WTC11 (cell line): ENCODE data around the gene TMEM121. TPM values are rescaled to one million over a fixed set of nuclear protein-coding genes. Genes with fewer than 3 reads are reported as not detected.

Source experiments
- ATAC-seq: fragments of 200-7000 bp; cut with Tn5 transposase; 2 replicates; pipeline ENCODE4 v1.10.0; 2021; ENCODE audit warnings: mild to moderate bottlenecking, moderate library complexity
- CTCF ChIA-PET: fragments of 300-600 bp; sonication (Branson Sonifier 250); formaldehyde crosslinking; loops from one replicate; lab custom pipeline; 2021; ENCODE audit warnings: antibody characterized with exemption; lab: Charles Lee
- POLR2A ChIA-PET: fragments of 350-600 bp; sonication (Branson Sonifier 250); formaldehyde crosslinking; loops from one replicate; lab custom pipeline; 2021; ENCODE audit warnings: antibody characterized with exemption; lab: Charles Lee
- DNase-seq: peaks from one replicate; pipeline ENCODE4 v3.0.0; 2021; ENCODE audit warnings: low spot score
- H3K27ac Mint-ChIP-seq: 2 replicates; pipeline ENCODE4 v1.8.0; 2021; ENCODE audit warnings: mixed read lengths
- H3K27me3 Mint-ChIP-seq: 2 replicates; pipeline ENCODE4 v1.8.0; 2021; ENCODE audit warnings: low read depth, mild to moderate bottlenecking, moderate library complexity, mixed read lengths
- H3K36me3 Mint-ChIP-seq: 2 replicates; pipeline ENCODE4 v1.8.0; 2021; ENCODE audit warnings: mixed read lengths
- H3K4me1 Mint-ChIP-seq: 2 replicates; pipeline ENCODE4 v1.8.0; 2022; ENCODE audit warnings: mixed read lengths
- H3K4me3 Mint-ChIP-seq: 2 replicates; pipeline ENCODE4 v1.8.0; 2021; ENCODE audit warnings: mild to moderate bottlenecking, moderate library complexity, mixed read lengths
- H3K9me3 Mint-ChIP-seq: 2 replicates; pipeline ENCODE4 v1.8.0; 2021; ENCODE audit warnings: mixed read lengths
- AFF4 ChIP-seq: sonication (generic); formaldehyde crosslinking; IDR thresholded peaks from 2 replicates; pipeline ENCODE4 v1.8.1; 2023; ENCODE audit warnings: mild to moderate bottlenecking, missing genetic modification reagents, borderline replicate concordance
- ARID4B ChIP-seq: sonication (generic); formaldehyde crosslinking; IDR thresholded peaks from 2 replicates; pipeline ENCODE4 v1.8.0; 2023; ENCODE audit warnings: missing genetic modification reagents, mild to moderate bottlenecking, borderline replicate concordance
- ATF1 ChIP-seq: sonication (generic); formaldehyde crosslinking; IDR thresholded peaks from 2 replicates; pipeline ENCODE4 v1.8.1; 2023; ENCODE audit warnings: mild to moderate bottlenecking, moderate library complexity, missing genetic modification reagents
- ATF3 ChIP-seq: sonication (generic); formaldehyde crosslinking; conservative IDR thresholded peaks from 2 replicates; pipeline ENCODE4 v1.8.1; 2022; ENCODE audit warnings: mild to moderate bottlenecking, missing genetic modification reagents
- EMX1 ChIP-seq: fragments of 250-450 bp; sonication (Bioruptor Pico); IDR thresholded peaks from 2 replicates; pipeline ENCODE4 v1.8.0; 2021; ENCODE audit warnings: mild to moderate bottlenecking
- IRF1 ChIP-seq: sonication (generic); formaldehyde crosslinking; IDR thresholded peaks from 2 replicates; pipeline ENCODE4 v1.8.0; 2023; ENCODE audit warnings: missing genetic modification reagents
- IRF2 ChIP-seq: sonication (generic); formaldehyde crosslinking; IDR thresholded peaks from 2 replicates; pipeline ENCODE4 v1.8.0; 2022; ENCODE audit warnings: low read depth, missing genetic modification reagents, borderline replicate concordance
- PRRX2 ChIP-seq: fragments of 250-450 bp; sonication (Bioruptor Pico); IDR thresholded peaks from 2 replicates; pipeline ENCODE4 v1.8.0; 2021; ENCODE audit warnings: mild to moderate bottlenecking
- TEAD1 ChIP-seq: sonication (generic); formaldehyde crosslinking; IDR thresholded peaks from 2 replicates; pipeline ENCODE4 v1.8.0; 2022; ENCODE audit warnings: mild to moderate bottlenecking, missing genetic modification reagents
- ZNF396 ChIP-seq: fragments of 250-450 bp; sonication (Bioruptor Pico); IDR thresholded peaks from 2 replicates; pipeline ENCODE4 v1.8.0; 2021; ENCODE audit warnings: mild to moderate bottlenecking, moderate library complexity, borderline replicate concordance
- total RNA-seq: library from RNA; stranded (reverse); gene quantifications from 3 replicates; pipeline ENCODE4 v1.2.3, GENCODE V29; 2021
- TF ChIP-seq, protein P1 (sequence below): sonication (generic); formaldehyde crosslinking; IDR thresholded peaks from 2 replicates; pipeline ENCODE4 v1.8.1; 2023; ENCODE audit warnings: mild to moderate bottlenecking, missing genetic modification reagents, moderate library complexity
- TF ChIP-seq, protein P2 (sequence below): sonication (generic); formaldehyde crosslinking; IDR thresholded peaks from 2 replicates; pipeline ENCODE4 v1.8.1; 2023; ENCODE audit warnings: mild to moderate bottlenecking, moderate library complexity, missing genetic modification reagents

Gene TMEM121
- total RNA-seq, 1 experiment from 2014 or later = 0.81 TPM

DNA sequence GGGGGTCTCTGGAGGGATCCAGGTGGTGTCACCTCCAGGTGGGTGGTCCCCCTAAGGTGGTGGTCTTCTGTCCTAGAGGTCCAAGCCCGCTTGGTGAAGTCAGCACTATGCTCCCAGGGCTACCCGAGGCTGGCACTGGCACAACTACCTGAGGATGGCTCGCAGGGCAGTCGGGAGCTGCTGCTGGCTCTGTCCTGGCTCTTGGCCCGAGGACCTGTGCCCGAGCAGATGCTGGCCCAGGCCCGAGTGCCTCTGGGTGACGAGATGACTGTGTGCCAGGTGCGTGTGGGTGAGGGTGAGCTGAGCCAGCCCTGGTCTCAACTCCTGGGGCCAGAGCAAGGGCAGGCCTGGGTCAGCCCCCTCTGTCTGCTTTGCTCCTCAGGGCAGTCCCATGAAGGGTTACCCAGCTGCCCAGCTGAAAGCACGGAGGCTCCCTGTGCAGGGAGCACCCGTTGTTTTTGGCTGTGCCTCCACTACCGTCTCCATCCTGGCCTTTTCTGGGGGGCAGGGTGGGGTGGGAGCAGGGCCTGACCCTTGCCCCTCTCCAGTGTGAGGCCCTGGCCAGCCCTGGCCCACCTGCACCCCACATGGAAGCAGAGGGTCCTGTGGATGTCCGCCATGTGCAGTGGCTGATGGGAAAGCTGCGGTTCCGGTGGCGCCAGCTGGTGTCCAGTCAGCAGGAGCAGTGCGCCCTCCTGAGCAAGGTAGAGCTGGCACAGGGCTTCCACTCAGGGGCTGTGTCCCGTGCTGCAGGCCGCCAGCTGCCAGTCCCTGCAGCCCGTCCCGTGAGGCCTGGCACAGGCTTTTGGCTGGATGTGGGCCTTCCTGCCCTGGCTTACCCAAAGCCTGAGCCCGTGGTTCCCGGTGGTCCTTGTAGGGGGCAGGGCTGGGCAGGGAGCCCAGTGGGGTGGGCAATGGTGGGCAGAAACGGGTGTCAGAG, 34.1 kb upstream of the TMEM121 start:
- Mint-ChIP-seq H3K4me3 (peak overlapping the region; percentile 71), H3K36me3 (no peaks in the 10 kb centered on the region), H3K9me3 (no peaks in the 10 kb centered on the region), H3K27me3 (peaks cover 24% of the 10 kb centered on the region), H3K4me1 (peaks cover 4% of the 10 kb centered on the region), H3K27ac (no peak overlapping the region)
- TF ChIP-seq, protein P1, sequence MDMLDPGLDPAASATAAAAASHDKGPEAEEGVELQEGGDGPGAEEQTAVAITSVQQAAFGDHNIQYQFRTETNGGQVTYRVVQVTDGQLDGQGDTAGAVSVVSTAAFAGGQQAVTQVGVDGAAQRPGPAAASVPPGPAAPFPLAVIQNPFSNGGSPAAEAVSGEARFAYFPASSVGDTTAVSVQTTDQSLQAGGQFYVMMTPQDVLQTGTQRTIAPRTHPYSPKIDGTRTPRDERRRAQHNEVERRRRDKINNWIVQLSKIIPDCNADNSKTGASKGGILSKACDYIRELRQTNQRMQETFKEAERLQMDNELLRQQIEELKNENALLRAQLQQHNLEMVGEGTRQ = no peak
- TF ChIP-seq, protein P2, sequence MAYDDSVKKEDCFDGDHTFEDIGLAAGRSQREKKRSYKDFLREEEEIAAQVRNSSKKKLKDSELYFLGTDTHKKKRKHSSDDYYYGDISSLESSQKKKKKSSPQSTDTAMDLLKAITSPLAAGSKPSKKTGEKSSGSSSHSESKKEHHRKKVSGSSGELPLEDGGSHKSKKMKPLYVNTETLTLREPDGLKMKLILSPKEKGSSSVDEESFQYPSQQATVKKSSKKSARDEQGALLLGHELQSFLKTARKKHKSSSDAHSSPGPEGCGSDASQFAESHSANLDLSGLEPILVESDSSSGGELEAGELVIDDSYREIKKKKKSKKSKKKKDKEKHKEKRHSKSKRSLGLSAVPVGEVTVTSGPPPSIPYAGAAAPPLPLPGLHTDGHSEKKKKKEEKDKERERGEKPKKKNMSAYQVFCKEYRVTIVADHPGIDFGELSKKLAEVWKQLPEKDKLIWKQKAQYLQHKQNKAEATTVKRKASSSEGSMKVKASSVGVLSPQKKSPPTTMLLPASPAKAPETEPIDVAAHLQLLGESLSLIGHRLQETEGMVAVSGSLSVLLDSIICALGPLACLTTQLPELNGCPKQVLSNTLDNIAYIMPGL = 0 out of 2 replicates have a peak, but pooled peaks have one; percentile 27
- ChIA-PET POLR2A (interaction anchor here (1.0 kb wide), 1 partner anchor 11 kb away, joined by 3 read pairs; no protein-coding TSS in a partner anchor), CTCF (interaction anchor here (0.7 to 3.4 kb wide), 8 partner anchors 12 to 402 kb away, joined by 3 to 49 read pairs (median 4); partner anchors contain the start of gene TMEM121)
- no peak for ATAC-seq
- no peak for DNase-seq

GRCh38 chr14:105492971-105493871, 33.2 kb upstream of the TMEM121 start:
- H3K27me3 Mint-ChIP-seq = peaks cover 16% of the 10 kb centered on the region
- H3K4me3 Mint-ChIP-seq = no peak overlapping the region
- no peak overlapping the region for H3K27ac Mint-ChIP-seq
- no peaks in the 10 kb centered on the region for H3K9me3 Mint-ChIP-seq
- CTCF ChIA-PET = interaction anchor here (1.8 kb wide), 1 partner anchor 35 kb away, joined by 5 read pairs; no protein-coding TSS in a partner anchor
- no peaks in the 10 kb centered on the region for H3K36me3 Mint-ChIP-seq
- ATAC-seq = no peak
- POLR2A ChIA-PET = no interaction called here
- TF ChIP-seq IRF1 (CRISPR knock-in tag) (no peak), ATF1 (no peak), ARID4B (CRISPR knock-in tag) (no peak), ATF3 (CRISPR knock-in tag) (no peak), ZNF396 (CRISPR knock-in tag) (no peak), IRF2 (CRISPR knock-in tag) (no peak), PRRX2 (no peak), TEAD1 (CRISPR knock-in tag) (no peak), AFF4 (CRISPR knock-in tag) (no peak), EMX1 (CRISPR knock-in tag) (no peak)
- TF ChIP-seq, all 79 proteins: peak for 0
- peaks cover 4% of the 10 kb centered on the region for H3K4me1 Mint-ChIP-seq
- no peak for DNase-seq
